GM21529 (cell line): ENCODE results near the gene NTNG2.
"Not testable (repeated sequence)": the region's sequence is repeated elsewhere in the genome, so short reads cannot be mapped to it uniquely, and the experiment has no call there.

Source experiments
- ATAC-seq: cut with Tn5 transposase; IDR thresholded peaks from one replicate; pipeline ENCODE4 v1.9.1; 2021; ENCODE audit not compliant: unreplicated experiment

NTNG2 gene

GRCh38 chr9:132247942-132248341, 86.1 kb downstream of the NTNG2 start:
- ATAC-seq, result no peak

- no peak for ATAC-seq
Measured at GRCh38 chr9:132249123-132249522, 87.3 kb downstream of the NTNG2 start.

GRCh38 chr9:132249690-132250089, 87.8 kb downstream of the NTNG2 start:
- no peak for ATAC-seq

- no peak for ATAC-seq
Measured at GRCh38 chr9:132250324-132251262, 88.7 kb downstream of the NTNG2 start.

GRCh38 chr9:132260846-132261245, 99.0 kb downstream of the NTNG2 start:
- no peak for ATAC-seq

- ATAC-seq, result no peak
Measured at GRCh38 chr9:132266017-132266416, 104.2 kb downstream of the NTNG2 start.

GRCh38 chr9:132267660-132268059, 105.8 kb downstream of the NTNG2 start:
- ATAC-seq, result no peak

- ATAC-seq, result no peak
Measured at GRCh38 chr9:132268725-132269352, 107.0 kb downstream of the NTNG2 start.

GRCh38 chr9:132269704-132270516, 108.1 kb downstream of the NTNG2 start:
- ATAC-seq, result not testable (repeated sequence)

- ATAC-seq, result no peak
Measured at GRCh38 chr9:132274861-132275260, 113.0 kb downstream of the NTNG2 start.

- no peak for ATAC-seq
Measured at GRCh38 chr9:132283165-132283564, 121.3 kb downstream of the NTNG2 start.

GRCh38 chr9:132283863-132284262, 122.0 kb downstream of the NTNG2 start:
- ATAC-seq, result no peak

- no peak for ATAC-seq
Measured at GRCh38 chr9:132287256-132287760, 125.5 kb downstream of the NTNG2 start.

- no peak for ATAC-seq
Measured at GRCh38 chr9:132288361-132288760, 126.5 kb downstream of the NTNG2 start.

- ATAC-seq, result no peak
Measured at GRCh38 chr9:132288966-132289365, 127.1 kb downstream of the NTNG2 start.

GRCh38 chr9:132293145-132293721, 131.4 kb downstream of the NTNG2 start:
- ATAC-seq, result no peak
